Measurements from ENCODE around the gene RRAD.
"Not testable (repeated sequence)": the region's sequence is repeated elsewhere in the genome, so short reads cannot be mapped to it uniquely, and the experiment has no call there.

RRAD gene

GRCh38 chr16:66925322-66925840 is at the start of gene RRAD:
Gene RRAD, minus strand, starts transcription at chr16:66925535. Its CDS starts 356 bp downstream, at chr16:66925179.
- no peak for DNase-seq (ENCODE audit: low spot score)

- not testable (repeated sequence) for DNase-seq (ENCODE audit: low spot score)
Observed at GRCh38 chr16:66974932-66975246, 49.6 kb upstream of the RRAD start.

GRCh38 chr16:66974156-66974931 is 49.0 kb upstream of the RRAD start:
- DNase-seq (ENCODE audit: low spot score), result not testable (repeated sequence)

DNA sequence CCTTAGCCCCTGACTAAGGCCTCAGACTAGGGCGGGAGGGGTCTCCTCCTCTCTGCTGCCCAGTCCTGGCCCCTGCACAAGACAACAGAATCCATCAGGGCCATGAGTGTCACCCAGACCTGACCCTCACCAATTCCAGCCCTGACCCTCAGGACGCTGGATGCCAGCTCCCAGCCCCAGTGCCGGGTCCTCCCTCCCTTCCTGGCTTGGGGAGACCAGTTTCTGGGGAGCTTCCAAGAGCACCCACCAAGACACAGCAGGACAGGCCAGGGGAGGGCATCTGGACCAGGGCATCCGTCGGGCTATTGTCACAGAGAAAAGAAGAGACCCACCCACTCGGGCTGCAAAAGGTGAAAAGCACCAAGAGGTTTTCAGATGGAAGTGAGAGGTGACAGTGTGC is 48.4 kb upstream of the RRAD start:
- DNase-seq (ENCODE audit: low spot score), result no peak

DNA sequence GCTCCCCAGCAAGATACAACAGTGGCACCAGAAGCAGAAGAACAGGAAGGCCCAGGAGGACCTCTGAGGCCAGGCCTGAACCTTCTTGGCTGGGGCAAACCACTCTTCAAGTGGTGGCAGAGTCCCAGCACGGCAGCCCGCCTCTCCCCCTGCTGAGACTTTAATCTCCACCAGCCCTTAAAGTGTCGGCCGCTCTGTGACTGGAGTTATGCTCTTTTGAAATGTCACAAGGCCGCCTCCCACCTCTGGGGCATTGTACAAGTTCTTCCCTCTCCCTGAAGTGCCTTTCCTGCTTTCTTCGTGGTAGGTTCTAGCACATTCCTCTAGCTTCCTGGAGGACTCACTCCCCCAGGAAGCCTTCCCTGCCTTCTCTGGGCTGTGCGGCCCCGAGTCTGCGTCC is 47.6 kb upstream of the RRAD start:
- DNase-seq (ENCODE audit: low spot score), result no peak

GRCh38 chr16:66970775-66971720 is 45.7 kb upstream of the RRAD start:
- DNase-seq (ENCODE audit: low spot score), result no peak

GRCh38 chr16:66968847-66969246 is 43.5 kb upstream of the RRAD start:
- DNase-seq (ENCODE audit: low spot score), result no peak

- no peak for DNase-seq (ENCODE audit: low spot score)
Observed at GRCh38 chr16:66964049-66964448, 38.7 kb upstream of the RRAD start.

DNA sequence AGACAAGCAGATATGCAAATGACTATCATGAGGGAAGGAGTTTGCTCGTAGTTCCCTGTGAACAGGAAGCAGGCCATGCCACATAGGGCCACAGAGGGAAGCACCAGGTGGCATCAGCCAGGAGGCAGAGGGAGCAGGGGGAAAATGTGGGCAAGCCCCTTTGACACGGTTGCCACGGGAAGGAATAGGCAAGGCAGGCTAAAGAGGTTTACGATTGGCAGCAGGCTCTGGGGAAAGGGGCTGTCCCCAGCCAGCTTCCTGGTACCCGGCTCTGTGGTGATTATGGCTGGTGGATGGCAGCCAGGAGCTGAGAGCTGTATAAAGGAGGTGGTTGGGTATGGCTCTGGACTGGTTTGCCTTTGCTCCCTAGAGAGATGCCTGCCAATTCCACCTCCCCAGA is 36.6 kb upstream of the RRAD start:
- DNase-seq (ENCODE audit: low spot score), result no peak

DNA sequence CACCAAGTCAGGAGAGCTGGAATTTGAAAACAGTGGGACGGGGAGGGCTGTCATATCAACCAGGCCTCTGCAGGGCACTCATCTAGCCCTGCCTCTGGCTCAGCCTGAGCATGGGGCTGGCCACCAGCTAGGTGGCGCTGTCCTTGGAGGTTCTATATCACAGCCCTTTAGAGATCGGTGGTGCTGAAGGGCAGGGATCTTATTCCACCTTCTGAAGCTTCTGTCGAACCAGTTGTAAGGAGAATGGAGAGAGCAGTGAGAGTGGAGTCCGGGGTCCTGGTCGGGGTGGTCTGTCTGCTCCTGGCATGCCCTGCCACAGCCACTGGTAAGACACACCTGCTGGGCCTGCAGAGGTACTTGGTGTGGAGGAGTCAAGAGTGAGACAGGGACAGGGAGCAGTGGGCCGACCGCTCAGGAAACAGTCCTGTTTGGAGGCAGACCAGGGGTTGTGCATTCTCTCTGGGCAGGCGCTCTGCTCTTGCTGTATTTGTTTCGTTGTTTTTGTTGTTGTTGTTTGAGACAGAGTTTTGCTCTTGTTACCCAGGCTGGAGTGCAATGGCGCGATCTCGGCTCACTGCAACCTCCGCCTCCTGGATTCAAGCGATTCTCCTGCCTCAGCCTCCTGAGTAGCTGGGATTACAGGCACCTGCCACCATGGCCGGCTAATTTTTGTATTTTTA is 35.9 kb upstream of the RRAD start, which contains the start of gene CES3:
TSS of gene CES3 (plus strand) at position 202 of the 680 bp plus-strand sequence. CDS start at position 244, 42 bp downstream.
- DNase-seq (ENCODE audit: low spot score), result peak; percentile 53

- no peak for DNase-seq (ENCODE audit: low spot score)
Observed at GRCh38 chr16:66960270-66960669, 34.9 kb upstream of the RRAD start.

GRCh38 chr16:66959704-66960161 is 34.4 kb upstream of the RRAD start:
- DNase-seq (ENCODE audit: low spot score), result no peak

- no peak for DNase-seq (ENCODE audit: low spot score)
Observed at GRCh38 chr16:66958857-66959703, 33.7 kb upstream of the RRAD start.

DNA sequence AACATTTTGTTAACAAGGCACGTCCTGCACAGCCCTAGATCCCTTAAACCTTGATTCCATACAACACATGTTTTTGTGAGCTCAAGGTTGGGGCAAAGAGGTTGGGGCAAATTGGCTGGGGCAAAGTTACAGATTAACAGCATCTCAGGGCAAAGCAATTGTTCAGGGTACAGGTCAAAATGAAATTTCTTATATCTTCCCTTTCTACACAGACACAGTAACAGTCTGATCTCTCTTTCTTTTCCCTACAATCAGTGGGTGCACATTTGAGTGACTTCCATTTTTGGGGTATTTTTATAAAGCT is 30.8 kb upstream of the RRAD start:
- DNase-seq (ENCODE audit: low spot score), result not testable (repeated sequence)

DNA sequence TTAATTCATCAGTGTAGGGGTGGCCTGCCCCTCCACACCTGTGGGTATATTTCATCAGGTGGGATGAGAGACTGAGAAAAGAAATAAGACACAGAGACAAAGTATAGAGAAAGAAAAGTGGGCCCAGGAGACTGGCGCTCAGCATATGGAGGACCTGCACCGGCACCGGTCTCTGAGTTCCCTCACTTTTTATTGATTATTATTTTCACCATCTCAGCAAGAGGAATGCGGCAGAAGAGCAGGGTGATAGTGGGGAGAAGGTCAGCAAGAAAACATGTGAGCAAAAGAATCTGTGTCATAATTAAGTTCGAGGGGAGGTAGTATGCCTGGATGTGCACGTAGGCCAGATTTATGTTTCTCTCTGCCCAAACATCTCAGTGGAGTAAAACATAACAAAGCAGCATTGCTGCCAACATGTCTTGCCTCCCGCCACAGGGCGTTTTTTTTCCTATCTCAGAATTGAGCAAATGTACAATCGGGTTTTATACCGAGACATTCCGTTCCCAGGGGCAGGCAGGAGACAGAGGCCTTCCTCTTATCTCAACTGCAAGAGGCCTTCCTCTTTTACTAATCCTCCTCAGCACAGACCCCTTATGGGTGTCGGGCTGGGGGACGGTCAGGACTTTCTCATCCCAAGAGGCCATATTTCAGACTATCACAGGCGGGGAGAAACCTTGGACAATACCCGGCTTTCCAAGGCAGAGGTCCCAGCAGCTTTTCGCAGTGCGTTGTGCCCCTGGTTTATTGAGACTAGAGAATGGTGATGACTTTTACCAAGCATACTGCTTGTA is 30.2 kb upstream of the RRAD start:
- not testable (repeated sequence) for DNase-seq (ENCODE audit: low spot score)

DNA sequence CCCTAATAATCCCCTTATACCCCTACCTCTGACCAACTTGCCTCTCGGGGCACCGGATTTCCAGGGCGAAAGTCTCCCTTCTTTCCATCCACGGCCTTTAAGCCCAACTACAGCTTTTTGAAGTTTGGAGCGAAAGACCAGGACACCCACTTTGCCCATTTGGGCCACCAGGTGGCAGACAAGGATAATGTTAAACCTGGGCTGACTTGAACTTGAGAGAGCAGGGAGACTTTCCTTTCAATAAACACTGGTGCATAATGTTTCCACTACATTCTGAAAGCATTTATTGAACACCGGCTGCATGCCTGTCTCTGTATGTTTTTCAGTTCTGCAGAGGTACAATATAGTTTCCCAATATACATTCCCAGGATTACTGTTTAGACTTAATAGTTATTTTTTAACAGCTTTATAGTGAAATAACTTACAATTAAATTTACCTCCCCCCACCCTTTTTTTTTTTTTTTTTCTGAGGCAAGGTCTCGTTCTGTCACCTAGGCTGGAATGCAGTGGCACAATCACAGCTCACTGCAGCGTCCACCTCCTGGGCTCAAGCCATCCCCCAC is 28.8 kb upstream of the RRAD start:
- peak; percentile 60 for DNase-seq (ENCODE audit: low spot score)

DNA sequence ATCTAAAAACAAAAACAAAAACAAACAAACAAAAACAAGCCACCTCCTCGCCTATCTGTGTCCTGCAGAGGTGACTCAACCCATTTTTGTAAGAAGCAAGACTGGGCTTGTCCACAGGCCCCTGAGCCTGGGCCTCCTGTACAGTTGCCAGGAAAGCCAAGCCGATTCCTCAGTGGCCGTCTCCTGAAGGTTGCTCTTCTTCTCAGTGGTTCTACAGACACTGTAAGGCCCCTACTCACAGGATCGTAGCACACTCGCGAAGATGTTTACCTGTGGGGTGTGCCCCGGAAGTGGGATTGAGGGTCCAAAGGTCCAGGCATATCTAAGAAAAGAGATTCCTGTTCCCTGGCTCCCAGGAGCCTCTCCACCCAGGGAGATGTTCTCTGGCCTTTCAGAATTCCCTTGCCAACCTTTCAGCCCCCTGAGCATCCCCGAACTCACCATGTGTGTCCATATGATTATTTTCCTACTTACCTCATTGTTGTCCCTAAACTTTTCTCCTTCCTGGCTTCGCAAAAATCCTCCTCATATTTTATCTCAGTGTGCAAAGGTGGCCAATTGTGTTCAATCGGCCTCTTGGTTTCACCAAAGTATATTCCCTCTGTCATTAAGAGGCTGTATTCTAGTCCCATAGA is 28.2 kb upstream of the RRAD start:
- no peak for DNase-seq (ENCODE audit: low spot score)

- no peak for DNase-seq (ENCODE audit: low spot score)
Observed at GRCh38 chr16:66952430-66953110, 27.2 kb upstream of the RRAD start.
